OCI-LY7 (cell line): ENCODE results near the gene KDM4D. TPM values are rescaled to one million over a fixed set of nuclear protein-coding genes. Genes with fewer than 3 reads are reported as not detected.

Experiments used
- BruUV-seq: library from RNA; stranded (reverse); fragments of 400-500 nt; replicated peaks from 2 replicates; lab custom pipeline; 2021; lab: Mats Ljungman, UMichigan
- CTCF ChIA-PET: fragments of 300-600 bp; sonication (Branson Sonifier 250); formaldehyde crosslinking; loops from one replicate; lab custom pipeline; 2022; ENCODE audit warnings: antibody characterized with exemption; ENCODE audit not compliant: unreplicated experiment; lab: Charles Lee
- POLR2A ChIA-PET: fragments of 300-600 bp; sonication (Branson Sonifier 250); formaldehyde crosslinking; loops from one replicate; lab custom pipeline; 2022; ENCODE audit warnings: antibody characterized with exemption; lab: Charles Lee
- DNase-seq: peaks from one replicate; pipeline ENCODE4 v3.0.0-alpha.2; 2015; ENCODE audit warnings: low spot score
- H2AFZ ChIP-seq: fragments of 200-600 bp; sonication (generic), shearing (Covaris generic); 2 replicates; pipeline ENCODE4 v1.6.1; 2014; ENCODE audit warnings: mild to moderate bottlenecking, antibody characterized with exemption, low read length, moderate library complexity
- H3K27ac ChIP-seq: fragments of 200-600 bp; sonication (generic); 2 replicates; pipeline ENCODE4 v1.5.1; 2014; ENCODE audit warnings: mixed run types, low read depth, mild to moderate bottlenecking, moderate library complexity, low read length, inconsistent platforms; ENCODE audit not compliant: poor library complexity, severe bottlenecking
- H3K36me3 ChIP-seq: fragments of 200-600 bp; sonication (generic); 2 replicates; pipeline ENCODE4 v1.6.1; 2014; ENCODE audit warnings: mild to moderate bottlenecking, antibody characterized with exemption, low read length, moderate library complexity, mixed read lengths; ENCODE audit not compliant: insufficient read depth
- H3K4me1 ChIP-seq: fragments of 200-600 bp; sonication (generic); 2 replicates; pipeline ENCODE4 v1.5.1; 2014; ENCODE audit warnings: mild to moderate bottlenecking, low read length; ENCODE audit not compliant: insufficient read depth, poor library complexity, severe bottlenecking
- H3K4me2 ChIP-seq: fragments of 200-600 bp; sonication (generic); 2 replicates; pipeline ENCODE4 v1.6.1; 2014; ENCODE audit warnings: mild to moderate bottlenecking, low read length
- H3K4me3 ChIP-seq: fragments of 200-600 bp; sonication (generic); 2 replicates; pipeline ENCODE4 v1.5.1; 2014; ENCODE audit warnings: mild to moderate bottlenecking, low read depth, low read length; ENCODE audit not compliant: poor library complexity, severe bottlenecking
- H3K79me2 ChIP-seq: fragments of 200-600 bp; sonication (generic); 2 replicates; pipeline ENCODE4 v1.6.1; 2016; ENCODE audit warnings: low read depth, mild to moderate bottlenecking, low read length, moderate library complexity, mixed read lengths; ENCODE audit not compliant: insufficient read depth
- H3K9me2 ChIP-seq: fragments of 200-600 bp; sonication (generic); 2 replicates; pipeline ENCODE4 v1.6.1; 2016; ENCODE audit warnings: mild to moderate bottlenecking, low read length, mixed read lengths; ENCODE audit not compliant: insufficient read depth
- H3K9me3 ChIP-seq: fragments of 200-600 bp; sonication (generic); 2 replicates; pipeline ENCODE4 v1.6.1; 2014; ENCODE audit warnings: mild to moderate bottlenecking, mixed run types, low read length, mixed read lengths
- H4K20me1 ChIP-seq: fragments of 200-600 bp; sonication (generic); 2 replicates; pipeline ENCODE4 v1.6.1; 2014; ENCODE audit warnings: mild to moderate bottlenecking, antibody characterized with exemption, low read length, moderate library complexity, mixed read lengths; ENCODE audit not compliant: insufficient read depth
- CTCF ChIP-seq: fragments of 200-600 bp; sonication (generic); conservative IDR thresholded peaks from 2 replicates; pipeline ENCODE4 v1.5.1; 2014; ENCODE audit warnings: mild to moderate bottlenecking, antibody characterized with exemption, low read length, moderate library complexity, mixed read lengths
- EZH2phosphoT487 ChIP-seq: fragments of 200-600 bp; sonication (generic); IDR thresholded peaks from 2 replicates; pipeline ENCODE4 v1.6.1; 2018; ENCODE audit warnings: low read depth, borderline replicate concordance, mild to moderate bottlenecking, mixed run types, antibody characterized with exemption, low read length, moderate library complexity, mixed read lengths
- intact Hi-C: fragments of 100-400 bp; cut with micrococcal nuclease; formaldehyde crosslinking; loops from one replicate; pipeline ENCODE4 v1.10.0; 2022; ENCODE audit not compliant: unreplicated experiment
- total RNA-seq, 2 experiments: library from RNA; depleted of rRNA in 1 of 2; stranded (reverse); fragments of >200 nt in 1 of 2; shearing (Covaris generic) in 1 of 2; gene quantifications; 2 replicates each; pipeline ENCODE4 v1.2.3, GENCODE V29; 2014 to 2022

The KDM4D gene
- total RNA-seq, 2 experiments from 2014 or later: 1.0 to 1.6 TPM

GRCh38 chr11:94924612-94925011, 48.9 kb upstream of the KDM4D start:
- Histone ChIP-seq H2AFZ (peak overlapping the region; percentile 59; the same call in 1 of the 2 replicates), H3K4me3 (no peak overlapping the region), H3K36me3 (no peaks in the 10 kb centered on the region), H3K9me3 (no peaks in the 10 kb centered on the region), H3K79me2 (no peaks in the 10 kb centered on the region), H3K4me1 (peaks cover 12% of the 10 kb centered on the region), H3K9me2 (no peaks in the 10 kb centered on the region), H4K20me1 (no peaks in the 10 kb centered on the region), H3K27ac (no peak overlapping the region), H3K4me2 (peak overlapping the region; percentile 12; the same call in 1 of the 2 replicates)
- ChIA-PET POLR2A (interaction anchor here (0.6 to 1.4 kb wide), 3 partner anchors 10 to 983 kb away, joined by 3 to 5 read pairs (median 3); no protein-coding TSS in a partner anchor), CTCF (no interaction called here)
- peak; percentile 32 for DNase-seq
- BruUV-seq: no TSS peak
- intact Hi-C loops: no loop called here
- TF ChIP-seq EZH2phosphoT487 (no peak), CTCF (no peak)

GRCh38 chr11:94925422-94926270, 47.9 kb upstream of the KDM4D start:
- H4K20me1 ChIP-seq: no peaks in the 10 kb centered on the region
- no peaks in the 10 kb centered on the region for H3K36me3 ChIP-seq
- H3K9me2 ChIP-seq: no peaks in the 10 kb centered on the region
- H3K27ac ChIP-seq: no peak overlapping the region
- H3K4me1 ChIP-seq: peaks cover 12% of the 10 kb centered on the region
- peak overlapping the region; percentile 59; the same call in 1 of the 2 replicates for H2AFZ ChIP-seq
- CTCF ChIA-PET: no interaction called here
- DNase-seq: no peak
- no peaks in the 10 kb centered on the region for H3K79me2 ChIP-seq
- no peak for TF ChIP-seq EZH2phosphoT487
- TF ChIP-seq CTCF: no peak
- H3K4me3 ChIP-seq: no peak overlapping the region
- no peaks in the 10 kb centered on the region for H3K9me3 ChIP-seq
- no peak overlapping the region for H3K4me2 ChIP-seq
- no TSS peak for BruUV-seq
- intact Hi-C loops: no loop called here
- POLR2A ChIA-PET: interaction anchor here (1.1 to 1.4 kb wide), 2 partner anchors 11 to 323 kb away, joined by 3 read pairs; no protein-coding TSS in a partner anchor

GRCh38 chr11:94926271-94926625, 47.3 kb upstream of the KDM4D start:
- POLR2A ChIA-PET: interaction anchor here (1.1 kb wide), 1 partner anchor 323 kb away, joined by 3 read pairs; no protein-coding TSS in a partner anchor
- H3K79me2 ChIP-seq: no peaks in the 10 kb centered on the region
- H3K9me2 ChIP-seq: no peaks in the 10 kb centered on the region
- H3K4me1 ChIP-seq: peaks cover 12% of the 10 kb centered on the region
- H3K4me3 ChIP-seq: no peak overlapping the region
- H3K36me3 ChIP-seq: no peaks in the 10 kb centered on the region
- intact Hi-C loops: no loop called here
- H4K20me1 ChIP-seq: no peaks in the 10 kb centered on the region
- DNase-seq: no peak
- BruUV-seq: no TSS peak
- H3K4me2 ChIP-seq: no peak overlapping the region
- TF ChIP-seq EZH2phosphoT487 (no peak), CTCF (no peak)
- H2AFZ ChIP-seq: no peak overlapping the region
- H3K27ac ChIP-seq: no peak overlapping the region
- H3K9me3 ChIP-seq: no peaks in the 10 kb centered on the region
- CTCF ChIA-PET: no interaction called here
